Retinal pigment epithelial cell (primary cell): ENCODE measurements around the gene PTPRB.

Experiments used
- DNase-seq: peaks from one replicate; pipeline ENCODE4 v3.0.0-alpha.2; 2010; ENCODE audit warnings: low read depth
- H3K4me3 ChIP-seq: 2 replicates; pipeline ENCODE4 v1.5.1; 2011; ENCODE audit warnings: mild to moderate bottlenecking, low read length, control low read depth, moderate library complexity
- CTCF ChIP-seq: conservative IDR thresholded peaks from 2 replicates; pipeline ENCODE4 v1.5.1; 2011; ENCODE audit warnings: low read depth, low read length, control low read depth, inconsistent platforms

The PTPRB gene

GRCh38 chr12:70637303-70638085 lies at the start of gene PTPRB:
Gene PTPRB, minus strand, starts transcription at chr12:70637429. Its CDS starts 34 bp downstream, at chr12:70637395.
- TF ChIP-seq CTCF = no peak
- DNase-seq = no peak
- H3K4me3 ChIP-seq = no peak within 1 kb of the TSS

- no peak for TF ChIP-seq CTCF
- H3K4me3 ChIP-seq = no peak overlapping the region
- DNase-seq = no peak
These were observed 49.7 kb upstream of the PTPRB start for GRCh38 chr12:70686907-70687306.

GRCh38 chr12:70686299-70686698 lies 49.1 kb upstream of the PTPRB start:
- no peak for DNase-seq
- no peak for TF ChIP-seq CTCF
- H3K4me3 ChIP-seq = no peak overlapping the region

- DNase-seq = no peak
- no peak for TF ChIP-seq CTCF
- H3K4me3 ChIP-seq = no peak overlapping the region
These were observed 46.7 kb upstream of the PTPRB start for GRCh38 chr12:70683976-70684375.

GRCh38 chr12:70671698-70672097 lies 34.5 kb upstream of the PTPRB start:
- H3K4me3 ChIP-seq = no peak overlapping the region
- no peak for TF ChIP-seq CTCF
- DNase-seq = no peak

- TF ChIP-seq CTCF = no peak
- DNase-seq = no peak
- no peak overlapping the region for H3K4me3 ChIP-seq
These were observed 33.7 kb upstream of the PTPRB start for GRCh38 chr12:70670948-70671347.

GRCh38 chr12:70667253-70667652 lies 30.0 kb upstream of the PTPRB start:
- no peak for TF ChIP-seq CTCF
- no peak overlapping the region for H3K4me3 ChIP-seq
- DNase-seq = no peak
